Gastroesophageal sphincter (tissue), 4 donors: ENCODE measurements around the gene POC1A. TPM values are rescaled to one million over a fixed set of nuclear protein-coding genes. Genes with fewer than 3 reads are reported as not detected.

ENCODE experiments used
- ATAC-seq: fragments of 150-250 bp; one replicate; pipeline ENCODE4 v1.9.1; 2016; ENCODE audit warnings: mild to moderate bottlenecking, moderate library complexity
- H3K27ac ChIP-seq, 4 donors: fragments of 200-600 bp; sonication (generic) in 3 of 4; 1 replicate in 3 of 4; 2 replicates in 1 of 4; pipeline ENCODE4 v1.5.1; 2016 to 2019
- H3K27me3 ChIP-seq: fragments of 200-600 bp; sonication (generic); one replicate; pipeline ENCODE4 v1.5.1; 2019
- H3K36me3 ChIP-seq, 2 donors: fragments of 200-600 bp; sonication (generic); one replicate each; pipeline ENCODE4 v1.5.1; 2019; ENCODE audit warnings: control low read depth in 1 of 2
- H3K4me1 ChIP-seq, 3 donors: fragments of 200-600 bp; sonication (generic); 1 replicate in 2 of 3; 2 replicates in 1 of 3; pipeline ENCODE4 v1.5.1; 2016 to 2019; ENCODE audit warnings: control low read depth in 2 of 3
- H3K4me3 ChIP-seq, 2 donors: fragments of 200-600 bp; sonication (generic); one replicate each; pipeline ENCODE4 v1.5.1; 2019; ENCODE audit warnings: mild to moderate bottlenecking in 1 of 2, moderate library complexity in 1 of 2
- H3K9me3 ChIP-seq, 3 donors: fragments of 200-600 bp; sonication (generic); one replicate each; pipeline ENCODE4 v1.5.1; 2017 to 2019; ENCODE audit warnings: control low read depth in 2 of 3
- CTCF ChIP-seq, 4 experiments: fragments of 200-600 bp in 2 of 4; fragments of 450-650 bp in 2 of 4; sonication (generic) in 1 of 4; IDR thresholded peaks; one replicate each; pipeline ENCODE4 v1.5.1; 2017 to 2019; ENCODE audit warnings: antibody characterized with exemption in 4 of 4, mild to moderate bottlenecking in 2 of 4, moderate library complexity in 2 of 4
- EP300 ChIP-seq: sonication (generic); formaldehyde crosslinking; IDR thresholded peaks from one replicate; pipeline ENCODE4 v1.6.1; 2017; ENCODE audit warnings: antibody characterized with exemption, mild to moderate bottlenecking
- POLR2A ChIP-seq, 2 donors: fragments of 450-650 bp; IDR thresholded peaks; one replicate each; pipeline ENCODE4 v1.6.1; 2017; ENCODE audit warnings: antibody characterized with exemption in 2 of 2, mild to moderate bottlenecking in 2 of 2, moderate library complexity in 1 of 2
- POLR2AphosphoS5 ChIP-seq: sonication (generic); formaldehyde crosslinking; IDR thresholded peaks from one replicate; pipeline ENCODE4 v1.6.1; 2017; ENCODE audit warnings: antibody characterized with exemption
- WGBS, 2 donors: methylation state at CpG; one replicate each; pipeline ENCODE4 v1.1.5; 2018; ENCODE audit warnings: low coverage in 1 of 2; 5-methylcytosine and 5-hydroxymethylcytosine counted together
- total RNA-seq, 4 donors: library from RNA; depleted of rRNA; stranded (reverse); fragments of >200 nt; gene quantifications; one replicate each; pipeline ENCODE4 v1.1.0, GENCODE V29; 2016

POC1A gene
- 1 to 10 TPM in 2 of 4 donors, under 1 TPM in 2; 0.73 to 1.7 (median 0.93) TPM for total RNA-seq

GRCh38 chr3:52154135-52155094 is at the start of gene POC1A:
Gene POC1A (minus strand): TSS chr3:52154423. CDS start chr3:52154372, 51 bp downstream.
- Histone ChIP-seq H3K4me1 (peaks cover 0 to 18% (median 9%) of the 10 kb centered on the region in 3 donors), H3K36me3 (no peaks in the 10 kb centered on the region), H3K4me3 (peak within 1 kb of the TSS; percentile 45 to 65), H3K27me3 (no peaks in the 10 kb centered on the region), H3K27ac (peak within 1 kb of the TSS; percentile 63 to 94 (median 91)), H3K9me3 (no peaks in the 10 kb centered on the region)
- ATAC-seq, result peak; percentile 99
- WGBS, 2 donors, result 0% methylated on average over 3 of the region's 83 CpGs; no CpG with 5 or more reads in 1 of the 2 donors
- TF ChIP-seq CTCF (IDR thresholded peaks at IDR 0.05) (peak in 3 of 4 experiments; percentile 8 to 60 (median 38)), EP300 (no peak), POLR2A (IDR thresholded peaks at IDR 0.05) (peak; percentile 29 to 43), POLR2AphosphoS5 (peak; percentile 97)

GRCh38 chr3:52203701-52204100 is 49.5 kb upstream of the POC1A start:
- H3K27me3 ChIP-seq, result no peaks in the 10 kb centered on the region
- no peak overlapping the region for H3K4me3 ChIP-seq
- WGBS, 2 donors, result 86% methylated on average over 1 of the region's 1 CpG; no CpG with 5 or more reads in 1 of the 2 donors
- TF ChIP-seq POLR2A (IDR thresholded peaks at IDR 0.05) (no peak), CTCF (IDR thresholded peaks at IDR 0.05) (no peak), POLR2AphosphoS5 (no peak), EP300 (no peak)
- no peak overlapping the region for H3K27ac ChIP-seq
- no peak for ATAC-seq
- peaks cover 11 to 92% of the 10 kb centered on the region in 2 donors for H3K36me3 ChIP-seq
- H3K9me3 ChIP-seq, result no peaks in the 10 kb centered on the region
- peaks cover 0 to 42% (median 0%) of the 10 kb centered on the region in 3 donors for H3K4me1 ChIP-seq

GRCh38 chr3:52202384-52203077 is 48.3 kb upstream of the POC1A start:
- Histone ChIP-seq H3K9me3 (no peaks in the 10 kb centered on the region), H3K4me1 (peaks cover 0 to 49% (median 3%) of the 10 kb centered on the region in 3 donors), H3K27me3 (no peaks in the 10 kb centered on the region), H3K4me3 (no peak overlapping the region), H3K27ac (no peak overlapping the region), H3K36me3 (peaks cover 4 to 80% of the 10 kb centered on the region in 2 donors)
- TF ChIP-seq CTCF (IDR thresholded peaks at IDR 0.05), result no peak
- 67 to 88% methylated on average over 2 to 4 of the region's 4 CpGs for WGBS, 2 donors
- no peak for ATAC-seq

- Histone ChIP-seq H3K4me3 (no peak overlapping the region), H3K36me3 (peaks cover 3 to 66% of the 10 kb centered on the region in 2 donors), H3K9me3 (no peaks in the 10 kb centered on the region), H3K27me3 (no peaks in the 10 kb centered on the region), H3K4me1 (peaks cover 0 to 63% (median 10%) of the 10 kb centered on the region in 3 donors), H3K27ac (no peak overlapping the region)
- no peak for ATAC-seq
- TF ChIP-seq EP300, result no peak
- no peak for TF ChIP-seq POLR2AphosphoS5
- TF ChIP-seq CTCF (IDR thresholded peaks at IDR 0.05), result no peak
- TF ChIP-seq POLR2A (IDR thresholded peaks at IDR 0.05), result no peak
- whole genome bisulfite sequencing, 2 donors, result 81 to 90% methylated on average over 5 of the region's 5 CpGs
These were observed 46.9 kb upstream of the POC1A start for GRCh38 chr3:52200981-52201679.
